ENCODE measurements around the gene PTPRN2.
"Not testable (repeated sequence)": the region's sequence is repeated elsewhere in the genome, so short reads cannot be mapped to it uniquely, and the experiment has no call there.

PTPRN2 gene

DNA sequence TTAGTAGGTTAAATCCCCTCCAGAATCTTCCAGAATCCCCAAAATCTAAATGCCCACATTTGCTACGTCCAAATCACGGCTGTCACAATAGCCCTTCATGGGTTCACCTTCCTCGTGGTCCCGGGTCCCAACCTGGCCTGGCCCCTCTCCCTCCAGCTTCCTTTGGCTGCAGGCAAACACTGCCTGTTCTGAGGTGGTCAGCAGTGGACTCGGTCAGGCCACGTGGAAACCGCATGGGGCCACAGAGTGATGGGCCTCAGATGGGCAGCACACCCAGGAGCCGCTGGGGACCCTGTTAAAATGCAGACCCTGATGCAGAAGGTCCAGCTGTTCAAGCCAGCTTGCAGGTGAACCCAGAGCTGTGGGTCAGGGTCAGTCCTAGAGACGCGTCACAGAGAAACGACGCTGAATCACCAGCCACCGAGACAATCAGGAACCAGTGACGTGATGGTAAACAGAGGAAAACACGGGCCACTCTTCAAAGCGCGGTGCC is 662.2 kb downstream of the PTPRN2 start:
- DNase-seq (ENCODE audit: low spot score), result no peak

GRCh38 chr7:157923903-157924630 is 663.6 kb downstream of the PTPRN2 start:
- no peak for DNase-seq (ENCODE audit: low spot score)

DNA sequence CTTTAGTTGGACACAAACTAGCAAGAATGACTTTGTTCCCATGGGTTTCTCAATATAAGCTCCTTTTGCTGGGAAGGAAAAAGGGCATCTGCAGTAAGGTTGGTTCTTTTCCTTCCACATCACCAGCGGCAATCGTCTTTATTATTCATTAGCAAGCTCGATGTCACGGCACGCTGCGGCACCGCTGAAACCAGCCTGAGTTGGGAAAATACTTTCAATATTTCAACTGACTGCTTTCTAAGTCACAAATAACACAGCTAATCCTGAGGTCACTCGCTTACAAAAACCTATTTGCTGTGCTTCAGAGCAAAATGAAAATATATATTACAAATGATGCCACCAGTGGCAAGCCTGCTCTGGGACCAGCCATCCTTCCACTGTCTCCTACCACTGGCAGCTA is 665.0 kb downstream of the PTPRN2 start:
- no peak for DNase-seq (ENCODE audit: low spot score)

DNA sequence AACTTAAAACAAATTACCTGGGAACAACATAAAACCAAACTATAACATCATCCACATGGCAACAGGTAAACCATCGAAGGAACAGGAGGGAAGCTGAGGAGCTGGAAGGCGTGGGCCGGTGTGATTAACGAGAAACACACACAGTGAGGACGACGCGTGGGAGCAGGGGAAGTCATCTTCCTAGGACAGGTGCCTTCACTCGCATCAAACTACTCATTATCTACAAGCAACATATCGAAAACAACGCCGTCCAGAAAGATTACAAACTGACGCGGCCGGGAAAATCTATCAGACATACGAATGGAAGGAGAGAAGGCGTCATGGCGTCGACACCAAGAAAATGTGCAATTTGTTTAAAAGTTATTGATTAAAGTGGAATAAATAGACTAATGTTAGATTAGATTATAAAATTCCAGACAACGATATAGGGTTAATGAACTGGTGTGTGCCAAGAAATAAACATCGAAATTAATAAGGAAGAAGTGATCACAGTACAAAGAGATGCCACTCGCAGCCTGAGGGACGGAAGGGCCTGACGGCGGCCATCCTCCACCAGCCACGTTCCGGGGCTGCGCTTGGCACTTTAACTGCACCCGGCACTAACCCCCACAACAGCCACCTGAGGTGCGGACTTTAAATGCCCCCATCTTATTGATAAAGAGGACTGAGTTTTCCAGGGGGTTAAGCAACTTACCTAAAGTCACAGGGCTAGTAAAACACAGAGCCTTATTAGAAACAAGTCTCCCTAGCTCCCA is 669.1 kb downstream of the PTPRN2 start:
- no peak for DNase-seq (ENCODE audit: low spot score)

DNA sequence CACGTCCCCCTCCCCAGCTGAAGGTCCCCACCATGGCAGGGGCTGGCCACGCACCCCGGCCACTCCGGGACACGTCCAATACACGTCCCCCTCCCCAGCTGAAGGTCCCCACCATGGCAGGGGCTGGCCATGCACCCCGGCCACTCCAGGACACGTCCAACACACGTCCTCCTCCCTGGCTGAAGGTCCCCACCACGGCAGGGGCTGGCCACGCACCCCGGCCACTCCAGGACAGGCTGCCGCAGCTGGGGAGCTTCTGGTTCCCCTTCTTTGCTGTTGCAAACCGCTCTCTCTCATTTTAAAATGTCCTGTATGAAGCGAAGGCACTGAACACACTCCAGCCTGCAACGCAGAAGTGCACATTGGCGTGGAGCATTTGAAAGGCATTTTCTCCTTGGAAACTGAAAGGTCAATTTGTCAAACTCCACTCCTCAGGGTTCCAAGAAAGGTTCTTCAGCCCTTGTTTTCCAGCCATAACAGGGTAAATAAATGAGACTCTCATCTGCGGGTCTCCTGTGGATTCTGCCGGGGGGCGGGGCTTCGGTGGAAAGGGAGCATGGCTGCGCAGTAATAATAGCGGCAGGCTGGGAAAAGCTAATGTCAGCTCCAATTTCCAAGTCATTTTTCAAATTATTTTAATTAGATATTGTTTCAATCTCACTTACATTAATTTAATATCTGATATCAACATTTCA is 670.5 kb downstream of the PTPRN2 start:
- no peak for DNase-seq (ENCODE audit: low spot score)

GRCh38 chr7:157910446-157910845 is 677.2 kb downstream of the PTPRN2 start:
- DNase-seq (ENCODE audit: low spot score), result no peak

DNA sequence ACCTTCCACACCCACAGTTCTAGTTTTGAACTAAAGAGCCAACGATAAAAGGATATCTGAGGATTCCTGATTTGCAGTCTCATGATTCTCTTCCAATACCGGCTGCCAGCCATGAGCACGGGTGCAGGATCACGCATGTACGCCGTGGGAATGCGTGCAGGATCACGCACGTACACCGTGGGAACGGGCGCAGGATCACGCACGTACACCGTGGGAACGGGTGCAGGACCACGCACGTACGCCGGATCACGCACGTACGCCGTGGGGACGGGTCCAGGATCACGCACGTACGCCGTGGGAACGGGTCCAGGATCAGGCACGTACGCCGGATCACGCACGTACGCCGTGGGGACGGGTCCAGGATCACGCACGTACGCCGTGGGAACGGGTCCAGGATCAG is 677.6 kb downstream of the PTPRN2 start:
- not testable (repeated sequence) for DNase-seq (ENCODE audit: low spot score)

DNA sequence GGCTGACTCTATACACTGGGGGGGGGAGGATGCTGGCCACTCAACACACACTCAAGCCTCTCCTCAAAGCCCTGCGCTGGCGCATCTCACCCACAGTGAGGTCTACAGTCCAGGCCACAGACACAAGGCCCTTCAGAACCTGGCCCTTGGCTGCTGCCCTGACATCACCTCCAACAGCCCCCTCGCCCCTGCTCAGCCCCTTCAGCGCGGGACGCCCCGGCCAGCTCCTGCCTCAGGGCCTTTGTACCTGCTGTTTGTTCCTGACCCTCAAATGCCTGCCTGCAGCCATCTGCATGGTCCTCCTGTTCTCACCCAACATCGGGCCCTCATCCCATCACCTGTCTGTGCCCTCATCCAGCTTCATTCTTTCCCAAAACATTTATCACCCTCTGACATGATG is 678.3 kb downstream of the PTPRN2 start:
- no peak for DNase-seq (ENCODE audit: low spot score)

DNA sequence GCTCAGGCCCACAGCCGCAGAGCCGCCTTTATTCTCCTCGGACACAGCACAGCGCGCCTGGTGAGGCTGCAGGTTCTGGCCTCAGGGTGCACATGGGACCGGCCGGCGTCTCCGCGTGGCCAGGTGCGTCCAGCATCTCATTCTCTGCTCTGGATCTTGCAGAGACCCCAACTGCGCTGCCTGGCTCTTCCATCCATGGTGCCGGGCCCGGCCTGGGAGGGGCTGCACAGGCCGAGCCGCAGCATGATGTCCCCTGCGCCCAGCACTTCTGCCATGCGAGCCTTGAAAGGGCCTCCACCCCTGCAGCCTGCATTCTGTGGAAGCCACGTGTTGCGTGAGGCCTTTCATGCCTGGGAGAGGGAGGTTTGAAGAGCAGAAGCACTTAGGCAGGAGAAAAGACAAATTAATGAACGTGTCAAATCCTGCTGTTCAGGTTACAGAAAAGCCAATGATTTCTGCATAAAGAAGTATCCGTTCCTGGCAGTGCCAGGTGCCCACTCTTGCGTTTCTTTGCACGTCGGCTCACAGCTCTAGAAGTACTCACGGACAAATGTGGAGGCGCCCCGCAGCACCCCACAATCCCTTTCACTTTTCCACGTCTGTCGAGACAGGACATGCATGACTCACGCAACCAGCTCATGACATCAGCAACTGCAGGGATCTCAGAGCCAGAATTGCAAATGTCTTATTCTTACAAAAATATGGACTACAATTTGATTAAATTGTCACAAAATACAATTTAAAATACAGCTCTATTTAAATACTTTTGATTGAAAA is 679.4 kb downstream of the PTPRN2 start:
- no peak for DNase-seq (ENCODE audit: low spot score)

DNA sequence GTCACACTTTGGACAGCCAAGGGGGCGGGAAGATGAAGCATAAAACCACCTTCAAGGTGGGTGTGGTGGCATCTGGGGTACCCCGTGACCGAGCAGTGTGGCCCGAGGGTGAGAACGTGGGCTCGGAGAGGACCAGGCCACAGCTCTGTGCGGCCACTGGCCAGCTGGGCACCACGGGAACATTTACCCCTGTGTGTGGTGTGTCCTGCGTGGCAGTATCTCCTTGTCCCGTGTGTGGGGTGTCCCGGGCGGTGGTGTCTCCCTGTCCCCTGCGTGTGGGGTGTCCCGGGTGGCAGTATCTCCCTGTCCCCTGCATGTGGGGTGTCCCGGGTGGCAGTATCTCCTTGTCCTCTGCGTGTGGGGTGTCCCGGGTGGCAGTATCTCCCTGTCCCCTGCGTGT is 680.5 kb downstream of the PTPRN2 start:
- no peak for DNase-seq (ENCODE audit: low spot score)

- DNase-seq (ENCODE audit: low spot score), result no peak
These were observed 681.0 kb downstream of the PTPRN2 start for GRCh38 chr7:157906583-157906982.

DNA sequence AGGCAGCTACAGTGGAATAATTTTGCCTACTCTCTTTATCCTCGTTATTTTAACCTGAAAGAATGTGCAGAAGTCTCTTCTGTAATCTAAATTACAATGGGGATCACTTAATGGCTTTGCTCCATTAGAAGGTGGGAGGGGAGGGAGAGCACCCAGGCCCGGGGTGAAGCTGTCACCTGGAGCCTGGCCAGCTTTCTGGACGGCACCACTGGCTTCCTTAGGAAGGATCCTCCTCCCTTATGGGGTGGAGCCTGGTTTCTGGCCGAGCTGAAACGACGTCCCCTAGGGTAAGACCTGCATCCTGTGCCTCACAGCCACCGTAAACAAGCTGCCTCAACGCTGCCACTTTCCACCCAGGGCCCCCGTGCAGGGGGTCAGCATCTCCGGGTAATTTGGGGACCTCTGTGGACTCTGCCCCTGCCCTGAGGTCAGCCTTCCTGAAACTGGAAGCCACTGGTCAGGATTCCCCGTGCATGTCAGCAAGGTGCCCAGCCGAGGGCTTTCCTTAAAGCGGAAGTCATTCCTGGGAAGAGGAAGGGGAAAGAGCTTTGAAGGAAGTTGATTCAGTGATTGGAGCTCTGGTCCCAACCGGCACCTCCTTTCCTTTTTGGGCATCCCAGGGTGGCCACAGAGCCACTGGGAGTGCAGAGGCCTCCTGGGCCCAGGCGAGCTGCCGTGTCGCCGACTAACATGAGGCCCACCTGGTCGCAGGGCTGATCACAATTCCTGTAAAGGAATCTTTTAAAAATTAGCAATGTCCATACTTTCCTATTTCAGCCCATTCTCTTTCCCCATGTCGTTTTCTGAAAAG is 681.8 kb downstream of the PTPRN2 start:
- DNase-seq (ENCODE audit: low spot score), result no peak

- DNase-seq (ENCODE audit: low spot score), result no peak
These were observed 682.6 kb downstream of the PTPRN2 start for GRCh38 chr7:157904866-157905570.

GRCh38 chr7:157904211-157904865 is 683.3 kb downstream of the PTPRN2 start:
- no peak for DNase-seq (ENCODE audit: low spot score)

GRCh38 chr7:157903710-157904109 is 683.9 kb downstream of the PTPRN2 start:
- DNase-seq (ENCODE audit: low spot score), result no peak

GRCh38 chr7:157903296-157903695 is 684.3 kb downstream of the PTPRN2 start:
- no peak for DNase-seq (ENCODE audit: low spot score)

DNA sequence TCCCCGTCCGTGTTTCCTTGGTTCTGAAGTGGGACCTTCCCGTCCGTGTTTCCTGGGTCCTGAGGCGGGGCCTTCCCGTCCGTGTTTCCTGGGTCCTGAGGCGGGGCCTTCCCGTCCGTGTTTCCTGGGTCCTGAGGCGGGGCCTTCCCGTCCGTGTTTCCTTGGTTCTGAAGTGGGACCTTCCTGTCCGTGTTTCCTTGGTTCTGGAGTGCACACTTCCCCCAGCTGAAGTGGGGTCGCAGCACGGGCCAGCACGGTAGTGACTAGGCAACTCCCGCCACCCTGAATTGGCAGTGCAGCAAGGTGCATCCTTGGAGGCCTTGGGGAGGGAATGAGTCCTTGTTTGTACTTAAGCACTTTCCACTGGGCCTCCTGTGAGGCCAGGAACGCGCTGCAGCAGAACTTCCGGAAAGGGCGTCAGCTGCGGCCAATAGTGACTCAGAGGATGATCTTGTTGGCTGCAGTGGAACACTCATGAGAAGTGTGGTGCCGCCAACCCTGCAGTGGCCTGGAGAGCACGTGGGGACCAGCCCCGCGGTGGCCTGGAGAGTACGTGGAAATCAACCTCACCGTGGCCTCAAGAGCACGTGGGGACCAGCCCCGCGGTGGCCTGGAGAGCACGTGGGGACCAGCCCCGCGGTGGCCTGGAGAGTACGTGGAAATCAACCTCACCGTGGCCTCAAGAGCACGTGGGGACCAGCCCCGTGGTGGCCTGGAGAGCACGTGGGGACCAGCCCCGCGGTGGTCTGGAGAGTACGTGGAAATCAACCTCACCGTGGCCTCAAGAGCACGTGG is 685.6 kb downstream of the PTPRN2 start:
- DNase-seq (ENCODE audit: low spot score), result not testable (repeated sequence)

GRCh38 chr7:157901166-157901565 is 686.5 kb downstream of the PTPRN2 start:
- DNase-seq (ENCODE audit: low spot score), result no peak

- DNase-seq (ENCODE audit: low spot score), result no peak
These were observed 687.1 kb downstream of the PTPRN2 start for GRCh38 chr7:157900556-157900955.
